Measurements from ENCODE around the gene CCR6.

CCR6 gene

DNA sequence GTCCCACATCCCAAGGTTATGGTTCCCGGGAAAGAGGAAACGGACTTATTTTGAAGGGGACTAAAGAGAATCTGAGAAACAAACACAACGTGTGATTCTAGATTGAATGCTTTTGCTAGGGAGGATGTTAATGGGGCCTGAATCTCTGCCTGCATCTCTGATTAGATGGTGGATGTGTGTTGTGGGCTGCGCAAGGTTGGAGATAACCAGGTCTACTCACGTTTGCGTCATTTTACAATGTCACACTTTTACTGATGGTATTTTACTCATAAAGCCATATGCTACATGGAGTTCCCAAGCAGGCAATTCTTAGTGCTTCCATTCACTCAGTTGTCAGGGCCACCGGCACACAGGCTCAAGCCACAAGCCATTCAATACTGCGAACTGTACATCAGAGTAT lies 23.2 kb upstream of the CCR6 start:
- no peak for DNase-seq

DNA sequence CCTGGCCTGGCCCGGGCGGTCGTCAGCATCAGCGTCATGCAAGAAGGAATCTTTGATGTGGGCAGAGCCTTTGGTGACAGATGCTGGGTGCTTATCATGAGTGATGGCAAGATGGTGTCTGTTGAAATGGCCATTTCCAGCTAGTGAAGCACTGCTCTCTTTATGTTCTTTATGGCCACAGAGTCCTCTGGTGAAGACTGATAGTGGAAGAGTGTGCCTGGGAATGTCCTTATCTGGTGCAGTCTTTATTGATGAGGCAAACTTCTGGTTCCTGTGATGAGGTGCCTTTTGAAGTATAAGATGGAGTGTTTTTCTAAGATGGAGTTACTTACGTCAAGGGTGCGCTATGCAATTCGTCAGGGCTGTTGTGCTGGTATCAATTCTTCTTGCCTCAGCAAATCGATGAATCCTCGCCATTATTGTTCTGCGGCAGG lies 22.6 kb upstream of the CCR6 start:
- no peak for DNase-seq

DNA sequence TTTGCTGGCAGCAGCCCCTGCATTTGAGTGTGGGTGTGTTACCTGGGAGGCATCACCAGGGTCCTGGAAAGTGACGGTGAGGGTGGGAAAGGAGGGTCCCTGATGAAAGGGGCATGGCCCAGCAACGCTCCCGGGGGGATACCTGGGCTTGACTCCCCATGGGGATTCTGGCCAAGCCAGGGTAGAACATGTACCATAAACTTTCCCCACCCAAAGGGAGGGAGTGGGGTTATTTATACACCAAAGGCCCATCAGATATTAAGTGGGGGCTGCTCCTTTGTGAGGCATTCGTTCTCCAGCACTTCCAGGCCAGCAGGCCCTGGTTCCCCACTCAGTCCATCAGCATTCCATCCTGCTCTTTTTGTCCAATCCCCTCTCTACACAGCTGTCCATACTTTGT lies 20.6 kb upstream of the CCR6 start:
- no peak for DNase-seq

DNA sequence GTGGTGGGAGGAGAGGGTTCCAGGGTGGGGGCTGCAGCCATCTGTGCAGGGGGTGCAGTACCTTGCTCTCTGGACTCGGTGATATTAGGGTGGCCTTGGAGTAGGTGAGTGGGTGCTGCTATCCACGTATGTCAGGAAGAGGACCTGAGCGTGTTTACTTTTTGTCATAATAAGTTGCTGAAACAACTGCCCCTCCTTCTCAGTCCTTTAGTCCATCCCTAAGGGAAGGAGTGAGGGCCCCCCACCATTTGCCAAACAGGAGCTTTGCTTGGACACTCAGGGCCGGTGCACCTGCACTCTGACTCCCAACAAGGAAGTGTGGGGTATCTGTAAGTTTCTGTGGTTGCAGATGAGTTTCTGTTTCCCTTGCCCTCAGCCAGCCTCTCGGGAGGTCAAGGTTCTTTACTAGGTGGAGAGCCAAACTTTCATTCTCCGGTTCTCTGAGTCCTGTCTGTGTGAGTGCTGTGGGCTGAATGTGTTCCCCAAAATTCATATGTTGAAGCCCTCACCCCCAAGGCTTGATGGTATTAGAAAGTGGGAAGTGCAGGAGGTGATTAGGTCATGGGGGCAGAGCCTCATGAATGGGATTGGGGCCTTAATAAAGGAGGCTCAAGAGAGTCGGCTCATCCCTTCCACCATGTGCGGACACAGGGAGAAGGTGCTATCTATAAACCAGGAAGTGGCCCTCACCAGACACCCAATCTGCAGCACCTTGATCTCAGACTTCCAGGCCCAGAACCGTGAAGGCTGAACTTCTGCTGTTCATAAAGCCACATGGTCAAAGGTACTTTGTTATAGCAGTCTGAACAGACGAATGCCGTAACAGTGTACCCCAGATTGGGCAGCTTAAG lies 19.6 kb upstream of the CCR6 start:
- DNase-seq: no peak

DNA sequence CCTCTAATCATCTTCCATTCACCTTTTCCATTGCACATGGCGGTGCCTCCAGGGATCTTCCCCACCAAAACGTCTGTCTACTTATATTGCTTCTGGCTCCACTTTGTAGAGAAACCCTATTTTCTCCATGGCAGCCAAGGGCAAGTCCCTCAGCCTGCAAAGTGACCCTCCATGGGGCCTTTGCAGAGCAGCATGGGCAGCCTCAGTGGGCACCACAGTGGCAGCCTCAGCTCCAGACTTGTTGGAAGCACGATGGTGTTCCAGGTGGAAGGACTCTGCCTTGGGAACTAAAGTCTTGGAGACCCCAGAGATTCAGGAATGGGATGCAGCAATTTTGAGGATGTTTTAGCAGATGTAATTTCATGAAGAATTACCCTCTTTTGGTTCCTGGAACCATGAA lies 18.5 kb upstream of the CCR6 start:
- DNase-seq: no peak

DNA sequence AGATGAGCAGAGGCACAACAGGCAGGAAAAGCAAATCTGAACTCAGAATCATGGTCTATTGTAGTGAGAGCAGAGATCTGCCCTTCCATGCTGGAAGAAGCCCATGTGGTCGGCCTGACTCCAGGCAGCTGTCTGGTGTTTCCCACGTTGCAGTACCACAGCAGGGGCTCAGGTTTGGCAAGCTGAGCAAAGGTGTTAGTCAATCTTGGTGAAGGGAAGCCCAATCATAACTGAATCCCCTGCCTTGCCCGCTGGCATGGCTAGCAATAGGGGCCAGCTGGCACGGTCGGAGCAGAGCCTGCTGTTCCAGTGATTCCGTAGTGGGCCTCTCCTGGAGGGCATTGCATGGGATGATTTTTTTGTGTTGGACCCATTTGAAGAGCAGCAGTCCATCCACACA lies 17.8 kb upstream of the CCR6 start:
- no peak for DNase-seq

DNA sequence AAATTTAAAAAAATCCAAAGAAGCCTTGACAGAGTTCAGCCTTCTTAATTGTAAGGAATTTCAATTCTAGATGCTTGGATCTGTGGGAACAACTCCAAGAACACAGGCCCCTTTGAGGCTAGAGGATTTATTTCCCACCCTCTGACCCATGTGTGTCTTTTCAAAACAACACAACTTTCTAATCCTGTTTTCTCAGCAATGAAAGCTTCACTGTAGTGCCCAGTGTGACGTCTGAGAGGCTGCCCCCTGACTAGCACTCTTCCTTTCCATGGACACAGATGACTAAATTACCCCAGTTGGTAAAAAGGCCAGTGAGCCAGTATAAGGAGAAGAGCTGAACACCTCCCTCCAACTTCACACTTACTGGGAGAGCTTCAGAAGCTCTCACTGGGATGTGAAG lies 16.5 kb upstream of the CCR6 start:
- DNase-seq: no peak

DNA sequence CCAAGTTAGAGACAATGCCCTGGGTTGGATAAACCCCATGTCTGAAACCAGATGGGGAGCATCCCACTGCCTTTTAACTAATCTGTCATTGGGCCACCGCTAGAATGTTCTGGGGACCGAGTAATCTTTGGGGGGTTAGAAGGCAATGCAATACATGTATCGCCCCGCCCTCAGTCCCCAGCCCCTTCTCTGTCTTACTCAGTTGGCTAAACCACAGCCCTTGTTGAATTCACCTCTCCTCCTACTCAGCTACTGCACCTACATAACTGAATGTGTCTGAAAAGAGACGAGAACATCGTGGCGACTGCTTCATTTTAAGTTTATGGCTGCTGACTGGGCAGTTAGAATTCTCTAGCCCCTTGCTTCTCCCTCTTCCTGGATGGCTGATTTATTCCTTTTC lies 15.1 kb upstream of the CCR6 start:
- no peak for DNase-seq

DNA sequence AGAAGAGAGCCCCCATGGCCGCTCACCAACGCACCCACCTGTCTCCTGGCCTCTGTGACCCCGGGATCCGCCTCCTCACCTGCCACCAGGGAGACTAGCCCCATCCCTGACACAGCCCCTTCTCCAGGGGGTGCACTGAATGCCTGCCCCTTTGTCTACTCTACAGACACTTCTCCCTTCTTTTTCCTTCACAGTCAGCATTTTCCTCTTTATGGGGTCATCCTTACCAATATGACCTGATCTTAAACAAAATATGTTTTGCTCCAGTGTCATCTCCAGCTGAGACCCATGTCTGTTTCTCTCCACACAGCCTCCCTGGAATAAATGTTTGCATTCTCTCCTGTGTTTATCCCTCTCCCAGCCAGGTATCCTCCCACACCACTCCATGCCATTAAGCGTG lies 14.6 kb upstream of the CCR6 start:
- DNase-seq: no peak

DNA sequence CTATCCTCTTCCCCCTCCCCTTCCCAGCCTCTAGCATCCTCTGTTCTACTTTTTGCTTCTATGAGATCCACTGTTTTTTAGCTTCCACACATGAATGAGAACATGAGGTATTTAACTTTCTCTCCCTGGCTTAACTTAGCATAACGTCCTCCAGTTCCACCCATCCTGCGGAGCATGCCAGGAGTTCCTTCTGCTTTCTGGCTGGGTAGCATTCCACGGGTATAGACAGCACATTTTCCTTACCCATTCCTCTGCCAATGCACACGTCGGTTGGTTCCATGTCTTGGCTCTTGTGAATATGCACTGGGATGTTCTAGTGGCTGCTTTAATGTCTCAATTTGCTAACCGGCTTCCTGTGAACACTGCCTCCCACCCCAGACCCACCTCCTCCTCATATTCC lies 13.2 kb upstream of the CCR6 start:
- DNase-seq: no peak

DNA sequence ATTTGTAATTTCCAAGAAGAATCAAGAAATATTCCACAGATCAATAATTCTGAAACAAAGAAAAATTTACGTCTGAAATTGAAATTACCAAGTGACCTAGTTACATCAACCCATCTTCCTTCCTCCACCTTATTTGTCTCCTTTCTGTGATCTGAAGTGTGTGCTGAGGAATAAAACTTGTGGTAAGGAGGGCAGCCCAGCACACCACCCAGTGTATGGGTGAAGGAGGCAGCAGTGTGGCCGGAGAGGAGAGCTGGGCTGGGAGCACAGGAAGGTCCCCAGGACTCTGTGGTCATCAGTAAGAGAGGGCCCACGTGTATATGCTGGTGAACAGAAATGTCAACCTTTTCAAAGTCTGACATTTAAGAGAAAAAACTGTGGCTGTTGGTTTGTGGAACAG lies 11.3 kb upstream of the CCR6 start:
- DNase-seq: no peak

DNA sequence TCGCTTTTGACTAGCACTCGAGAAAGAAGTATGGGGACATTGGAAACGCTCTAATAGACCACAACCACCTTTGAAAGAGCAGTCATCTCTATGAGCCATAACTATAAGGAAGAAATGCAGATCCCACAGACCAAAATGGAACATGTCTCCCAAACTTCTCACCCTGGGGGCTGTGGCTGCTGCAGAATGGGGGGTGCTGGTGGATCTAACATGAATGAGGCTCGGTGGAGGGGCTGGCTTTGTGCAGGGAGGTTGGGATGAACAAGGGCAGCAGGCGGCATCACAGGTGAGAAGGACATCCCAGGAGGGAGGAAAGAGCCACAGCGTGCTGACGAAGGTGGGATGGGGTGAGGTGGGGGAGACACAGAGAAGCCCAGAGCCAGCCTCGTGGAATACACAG lies 10.5 kb upstream of the CCR6 start:
- no peak for DNase-seq

DNA sequence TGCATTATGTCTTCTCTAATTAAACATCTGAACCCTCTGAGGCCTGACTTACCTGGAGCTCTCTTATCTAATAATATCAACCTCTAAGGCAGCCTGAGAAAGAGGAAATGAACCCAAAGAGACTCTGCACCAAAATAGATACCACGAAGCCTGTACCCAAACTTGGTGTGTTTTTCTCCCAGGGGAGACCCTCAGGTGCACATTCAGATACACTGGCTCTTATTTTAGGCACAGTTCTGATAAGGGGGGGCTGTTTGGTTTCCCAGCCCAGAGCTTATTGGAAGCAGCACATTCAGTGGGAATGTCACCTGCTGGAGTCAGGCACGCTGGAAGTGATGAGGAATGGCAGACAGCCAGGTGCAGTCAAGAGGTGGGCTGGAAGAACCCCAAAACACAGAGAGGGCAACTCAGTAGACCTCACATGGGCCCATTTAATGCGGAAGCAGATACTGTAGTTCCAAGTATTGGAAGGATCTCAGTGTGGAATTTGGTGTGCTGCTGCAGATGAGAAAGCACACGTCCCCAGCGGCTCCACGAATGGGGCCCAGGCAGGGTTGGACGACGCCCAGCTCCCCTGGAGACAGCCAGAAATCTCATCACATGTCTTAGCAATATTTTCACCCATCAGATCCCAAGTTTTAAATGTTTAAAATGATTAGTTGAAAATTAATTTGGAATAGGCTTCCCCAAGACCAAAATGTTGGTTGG lies 9.7 kb upstream of the CCR6 start:
- DNase-seq: no peak

DNA sequence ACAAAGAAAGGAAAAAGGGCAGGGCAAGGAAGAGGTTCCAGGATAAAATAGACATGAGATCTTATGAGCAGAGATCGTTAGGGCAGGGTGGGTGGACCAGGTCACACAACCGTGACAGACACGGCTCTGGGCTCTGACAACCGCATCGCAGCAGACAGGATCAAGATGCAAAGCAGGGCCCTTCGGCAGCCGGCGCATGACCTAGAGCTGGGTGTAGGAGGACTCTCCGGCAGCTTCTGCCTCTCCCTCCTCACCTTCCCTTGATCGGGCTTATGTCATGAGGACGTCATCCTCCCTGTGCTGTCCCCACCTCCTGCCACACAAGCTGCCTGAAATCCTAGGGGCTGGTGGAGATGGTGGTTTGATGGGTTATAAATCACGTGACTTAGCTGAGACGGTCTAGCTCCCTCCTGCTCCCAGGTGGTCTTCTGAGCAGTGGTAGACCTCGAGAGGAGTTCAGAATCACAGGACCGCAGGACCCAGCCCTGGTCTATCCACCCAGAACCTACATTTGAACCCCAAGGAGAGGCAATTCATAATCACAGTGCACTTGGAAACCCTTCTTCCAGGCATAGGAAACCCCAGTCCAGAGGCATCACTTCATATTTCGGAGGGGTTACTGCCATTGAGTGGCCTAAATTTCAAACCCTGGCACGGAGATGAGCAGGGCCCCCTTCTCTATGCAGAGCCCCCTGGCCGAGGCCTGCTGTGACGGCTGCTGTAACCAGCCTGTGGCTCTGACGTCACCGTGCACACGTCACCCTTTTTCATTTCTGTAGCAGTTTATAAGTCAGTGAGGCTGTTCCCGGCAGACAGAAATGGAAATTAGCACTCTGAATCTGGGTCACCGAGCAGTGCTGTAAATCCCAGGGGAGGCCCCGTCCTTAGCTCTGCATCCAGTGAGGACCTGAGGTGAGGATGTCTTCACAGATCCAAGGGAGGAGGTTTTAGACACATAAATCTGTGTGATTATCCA lies 8.7 kb upstream of the CCR6 start:
- peak; percentile 59 for DNase-seq

DNA sequence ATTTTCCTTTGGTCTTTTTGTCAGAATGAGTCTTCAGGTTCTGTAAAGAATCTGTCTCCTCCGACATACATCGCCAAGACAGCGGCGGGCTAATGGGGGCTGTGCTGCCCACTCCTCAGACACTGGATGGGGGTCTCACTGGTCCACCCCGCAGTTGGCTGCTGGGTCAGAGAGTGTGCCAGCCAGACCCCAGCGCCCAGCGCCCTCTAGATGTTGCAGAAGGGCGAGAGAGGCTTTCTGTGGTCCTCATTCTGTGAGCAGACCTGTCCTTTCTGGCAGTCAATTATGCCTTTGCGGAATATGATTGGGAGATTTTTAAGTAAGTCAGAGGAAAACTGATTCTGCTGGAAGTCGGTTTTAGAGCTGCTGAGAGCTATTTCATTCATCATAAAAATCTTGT lies 7.8 kb upstream of the CCR6 start:
- DNase-seq: no peak

DNA sequence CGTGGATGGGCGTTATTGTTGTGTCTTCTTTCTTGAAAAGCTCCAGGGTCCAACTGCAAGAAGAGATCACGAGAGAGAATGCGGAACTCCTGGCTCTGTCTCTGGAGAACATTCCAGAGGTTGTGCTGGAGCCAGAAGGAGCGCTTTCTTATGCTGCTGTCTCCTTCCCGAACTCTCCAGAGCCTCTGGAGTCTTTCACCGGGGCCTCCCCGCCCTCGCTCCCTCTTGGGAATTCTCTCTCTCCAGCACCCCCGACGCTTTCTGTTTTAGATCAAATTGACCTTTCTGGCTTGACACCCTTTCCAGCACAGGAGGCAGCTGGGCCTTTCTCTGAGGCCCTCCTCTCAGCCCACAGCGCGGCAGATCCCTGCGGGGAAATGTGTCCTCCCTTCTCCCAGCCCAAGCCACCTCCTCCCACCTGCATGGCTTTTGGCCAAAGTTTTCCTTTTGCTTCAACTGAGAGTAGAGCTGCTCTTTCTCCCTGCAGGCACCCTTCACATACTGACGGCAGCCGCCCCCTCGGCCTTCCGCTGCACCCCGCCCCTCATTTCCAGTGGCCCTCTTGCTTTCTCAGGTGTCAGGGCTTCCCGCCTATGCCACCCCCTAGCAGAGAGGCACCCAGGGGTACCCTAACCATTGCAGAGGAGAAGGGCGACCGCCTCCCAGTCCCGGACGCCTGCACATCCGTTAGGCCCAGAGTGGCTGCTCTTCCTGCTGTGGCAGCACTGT lies 6.6 kb upstream of the CCR6 start:
- DNase-seq: no peak

DNA sequence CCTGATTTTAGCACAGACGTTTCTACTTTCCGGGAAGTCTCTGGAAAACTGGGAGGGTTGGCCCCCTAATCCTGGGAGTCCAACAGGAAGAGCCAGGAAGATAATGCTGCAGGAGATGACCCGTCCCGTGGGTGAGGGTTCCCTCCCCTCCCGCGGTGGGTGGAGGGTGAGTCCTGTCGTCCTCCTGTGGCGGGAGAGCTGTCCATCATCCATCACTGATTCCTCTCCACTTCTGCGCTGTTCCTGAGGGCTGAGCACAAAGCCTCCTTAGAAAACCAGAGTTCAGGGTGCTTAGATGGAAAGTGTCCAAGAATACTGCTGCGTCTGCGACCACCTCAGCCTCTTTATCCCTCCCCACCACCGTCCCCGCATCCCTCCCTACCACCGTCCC lies 6.1 kb upstream of the CCR6 start:
- no peak for DNase-seq

DNA sequence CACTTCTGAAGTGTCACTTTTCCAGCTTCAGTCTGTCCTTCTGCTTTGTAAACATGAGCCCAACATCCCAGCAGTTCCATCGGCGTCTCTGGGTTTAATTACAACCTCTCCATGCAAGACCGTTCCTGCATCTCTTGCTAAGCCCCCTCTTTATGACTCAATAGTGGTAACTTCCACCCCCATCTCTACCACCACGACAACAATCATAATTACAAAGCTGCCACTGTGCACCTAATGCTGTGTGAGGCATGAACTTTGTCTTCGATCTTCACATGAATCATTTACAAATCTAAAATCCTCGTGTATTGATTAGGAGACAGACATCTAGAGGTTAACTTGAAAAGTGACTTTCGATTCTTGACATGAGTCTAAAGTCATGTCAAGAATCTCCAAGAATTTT lies 4.9 kb upstream of the CCR6 start:
- DNase-seq: no peak

DNA sequence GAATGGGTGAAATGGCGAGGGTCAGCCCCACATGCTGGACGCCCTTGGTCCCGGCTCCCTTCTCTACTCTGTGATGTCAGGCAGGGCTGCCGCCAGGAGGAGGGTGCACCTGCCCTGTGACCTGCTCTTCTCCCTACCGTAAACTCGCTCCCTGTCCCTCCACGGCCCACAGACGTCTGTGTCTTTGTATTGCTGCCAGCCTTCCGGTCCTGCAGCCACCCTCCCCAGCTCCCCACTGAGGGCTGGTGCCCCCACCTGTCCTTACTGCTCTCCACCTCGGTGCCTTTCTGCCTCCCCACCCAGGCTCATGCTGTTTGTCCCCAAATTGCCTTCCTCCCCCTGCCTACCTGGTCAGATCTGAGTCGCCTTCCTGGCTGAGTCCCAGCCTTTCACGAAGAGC lies 4.1 kb upstream of the CCR6 start:
- no peak for DNase-seq

DNA sequence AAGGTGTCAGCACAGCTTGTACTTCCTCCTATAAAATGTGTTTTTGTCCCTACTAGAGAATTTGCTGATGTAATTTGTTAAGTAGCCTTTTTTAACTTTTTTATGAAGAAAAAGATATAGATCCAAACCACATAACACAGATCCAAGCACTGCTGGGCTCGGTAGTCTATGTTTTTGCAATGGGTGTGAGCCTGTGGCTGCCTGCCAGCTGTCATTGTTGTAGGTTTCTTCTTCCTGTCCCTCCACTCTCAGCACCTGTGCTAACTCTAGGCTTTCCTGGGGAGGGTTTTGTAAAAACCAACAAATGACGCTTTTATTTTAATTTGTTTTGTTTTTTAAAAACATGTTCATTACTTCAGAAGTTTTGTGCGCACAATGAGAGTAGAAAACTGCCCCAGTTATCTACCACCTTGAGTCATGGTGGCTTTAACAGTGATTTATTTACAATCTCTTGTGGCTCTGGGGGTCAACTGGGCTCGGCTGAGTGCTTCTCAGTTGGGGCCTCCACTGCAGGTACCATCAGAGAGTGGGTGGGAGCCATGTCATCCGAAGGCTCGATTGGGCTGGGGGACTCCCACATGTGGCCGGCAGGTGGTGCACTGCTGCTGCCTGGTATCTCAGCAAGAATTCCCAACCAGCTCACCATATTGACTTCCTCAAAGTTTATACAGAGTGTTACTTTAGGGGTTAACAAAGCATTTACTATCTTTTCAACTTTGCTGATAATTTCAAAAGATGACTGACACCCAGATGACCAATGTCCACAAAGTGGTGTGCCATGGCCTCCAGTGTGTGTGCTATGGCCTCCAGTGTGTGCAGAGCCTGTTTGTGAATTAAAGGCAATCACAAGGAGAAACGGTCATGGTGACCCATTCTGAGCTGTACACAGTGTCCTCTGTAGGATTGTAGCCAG lies 3.0 kb upstream of the CCR6 start:
- DNase-seq: peak; percentile 77

DNA sequence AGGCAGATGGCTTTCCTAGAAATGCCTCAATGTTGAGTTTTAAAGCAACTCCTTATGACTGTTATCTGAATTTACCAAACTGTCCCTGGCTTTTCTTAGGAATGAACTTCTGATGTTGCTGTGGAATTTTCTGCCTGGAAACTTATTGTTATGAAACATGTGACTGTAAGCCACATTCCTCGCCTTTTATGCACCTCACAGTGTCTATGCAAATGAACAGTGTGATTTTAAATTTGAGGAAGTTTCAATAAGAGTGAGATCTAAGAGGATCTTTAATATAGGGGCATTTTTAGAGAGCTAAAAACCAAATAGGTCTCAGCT lies 2.4 kb upstream of the CCR6 start:
- no peak for DNase-seq

DNA sequence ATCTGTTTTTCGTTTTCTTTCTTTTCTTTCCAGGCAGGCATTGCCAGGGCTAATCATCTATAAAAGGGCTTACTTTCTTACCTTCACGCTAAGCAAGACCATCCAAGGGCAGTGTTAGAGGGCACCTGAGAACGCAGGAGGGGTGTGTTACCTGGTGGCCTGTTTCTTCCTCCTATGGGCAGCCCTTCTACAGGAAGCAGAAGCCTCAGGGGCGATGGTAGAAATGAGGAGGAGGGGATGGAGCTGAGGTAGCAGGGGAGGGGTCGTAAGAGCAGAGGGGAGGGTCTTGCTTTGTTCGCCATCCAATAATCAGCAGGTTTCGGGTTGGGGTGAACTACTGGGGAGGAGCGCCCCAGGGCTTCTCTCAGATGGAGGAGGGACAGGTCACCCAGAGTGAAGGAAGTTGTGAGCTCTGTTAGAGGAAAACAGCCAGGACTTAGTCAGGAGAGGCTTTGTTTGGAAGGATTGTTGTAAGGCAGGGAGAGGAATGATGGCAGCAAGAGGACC lies 1.5 kb upstream of the CCR6 start:
- no peak for DNase-seq
